Measurements from ENCODE around the gene APBA3.
"Not testable (repeated sequence)": the region's sequence is repeated elsewhere in the genome, so short reads cannot be mapped to it uniquely, and the experiment has no call there.

APBA3 gene

GRCh38 chr19:3771906-3772455 is 10.5 kb upstream of the APBA3 start, which contains the start of gene RAX2:
Gene RAX2 (minus strand): TSS chr19:3772228. CDS start chr19:3771742, 486 bp downstream.
- DNase-seq (ENCODE audit: low read depth in 2 of 3, low spot score in 2 of 3) = no peak

- DNase-seq (ENCODE audit: low read depth in 2 of 3, low spot score in 2 of 3) = no peak
Measured at GRCh38 chr19:3771000-3771905, 9.8 kb upstream of the APBA3 start.

- DNase-seq (ENCODE audit: low read depth in 2 of 3, low spot score in 2 of 3) = no peak
Measured at GRCh38 chr19:3770136-3770999, 8.9 kb upstream of the APBA3 start.

GRCh38 chr19:3769494-3769893 is 8.0 kb upstream of the APBA3 start:
- DNase-seq (ENCODE audit: low read depth in 2 of 3, low spot score in 2 of 3) = no peak

- DNase-seq (ENCODE audit: low read depth in 2 of 3, low spot score in 2 of 3) = no peak
Measured at GRCh38 chr19:3768748-3769099, 7.2 kb upstream of the APBA3 start.

GRCh38 chr19:3768015-3768747 is 6.7 kb upstream of the APBA3 start:
- DNase-seq (ENCODE audit: low read depth in 2 of 3, low spot score in 2 of 3) = no peak

GRCh38 chr19:3767050-3767449 is 5.6 kb upstream of the APBA3 start:
- no peak for DNase-seq (ENCODE audit: low read depth in 2 of 3, low spot score in 2 of 3)

- no peak for DNase-seq (ENCODE audit: low read depth in 2 of 3, low spot score in 2 of 3)
Measured at GRCh38 chr19:3766520-3766919, 5.0 kb upstream of the APBA3 start.

GRCh38 chr19:3765757-3766156 is 4.3 kb upstream of the APBA3 start:
- DNase-seq (ENCODE audit: low read depth in 2 of 3, low spot score in 2 of 3) = not testable (repeated sequence)

GRCh38 chr19:3765121-3765520 is 3.6 kb upstream of the APBA3 start:
- no peak for DNase-seq (ENCODE audit: low read depth in 2 of 3, low spot score in 2 of 3)

GRCh38 chr19:3762501-3763459 is 1.3 kb upstream of the APBA3 start, which contains the start of gene MRPL54:
Gene MRPL54 (plus strand): TSS chr19:3762682. CDS start chr19:3762701, 19 bp downstream.
- DNase-seq (ENCODE audit: low read depth in 2 of 3, low spot score in 2 of 3) = peak; percentile 93 to 99 (median 99)

- DNase-seq (ENCODE audit: low read depth in 2 of 3, low spot score in 2 of 3) = no peak
Measured at GRCh38 chr19:3762130-3762473, 610 bp upstream of the APBA3 start.

GRCh38 chr19:3760871-3761361 is 576 bp downstream of the APBA3 start:
- DNase-seq (ENCODE audit: low read depth in 2 of 3, low spot score in 2 of 3) = no peak

- no peak for DNase-seq (ENCODE audit: low read depth in 2 of 3, low spot score in 2 of 3)
Measured at GRCh38 chr19:3759482-3760254, 1.8 kb downstream of the APBA3 start.

- DNase-seq (ENCODE audit: low read depth in 2 of 3, low spot score in 2 of 3) = not testable (repeated sequence)
Measured at GRCh38 chr19:3758297-3758696, 3.2 kb downstream of the APBA3 start.

GRCh38 chr19:3757705-3758104 is 3.8 kb downstream of the APBA3 start:
- not testable (repeated sequence) for DNase-seq (ENCODE audit: low read depth in 2 of 3, low spot score in 2 of 3)

GRCh38 chr19:3753631-3754410 is 7.7 kb downstream of the APBA3 start:
- no peak for DNase-seq (ENCODE audit: low read depth in 2 of 3, low spot score in 2 of 3)

- DNase-seq (ENCODE audit: low read depth in 2 of 3, low spot score in 2 of 3) = no peak
Measured at GRCh38 chr19:3752492-3752891, 9.0 kb downstream of the APBA3 start.

Data from activated CD8-positive, alpha-beta memory T cell treated with anti-CD3 and anti-CD28 coated beads for 48 hours (primary cell).